Amygdala (tissue), 56 donors: ENCODE results near the gene PHOX2A.

Experiments used
- DNase-seq, 56 donors: peaks; one replicate each; lab custom pipeline; 2025; lab: John Stamatoyannopoulos, UW

PHOX2A gene

DNA sequence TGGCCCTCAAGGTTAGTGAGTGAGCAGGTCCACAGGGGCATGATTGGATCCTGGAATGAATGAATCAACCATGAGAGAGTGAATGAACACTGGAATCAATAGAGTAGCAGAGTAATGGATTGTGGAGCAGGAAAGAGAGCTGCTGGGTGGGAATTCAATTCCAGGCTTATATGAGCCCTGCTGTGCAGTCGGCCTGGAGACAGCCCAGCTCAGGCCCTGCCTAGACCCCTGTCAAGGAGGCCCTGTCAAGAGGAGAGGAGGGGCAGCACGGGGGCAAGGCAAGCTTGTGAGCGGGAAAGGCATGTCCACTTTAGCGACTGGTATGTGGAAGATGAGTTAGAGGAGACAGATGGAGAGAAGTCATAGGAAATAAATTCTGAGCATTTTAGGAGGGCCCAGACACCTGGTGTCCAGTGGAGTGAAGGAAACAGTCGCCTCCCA, 53.3 kb downstream of the PHOX2A start:
- DNase-seq: no peak

DNA sequence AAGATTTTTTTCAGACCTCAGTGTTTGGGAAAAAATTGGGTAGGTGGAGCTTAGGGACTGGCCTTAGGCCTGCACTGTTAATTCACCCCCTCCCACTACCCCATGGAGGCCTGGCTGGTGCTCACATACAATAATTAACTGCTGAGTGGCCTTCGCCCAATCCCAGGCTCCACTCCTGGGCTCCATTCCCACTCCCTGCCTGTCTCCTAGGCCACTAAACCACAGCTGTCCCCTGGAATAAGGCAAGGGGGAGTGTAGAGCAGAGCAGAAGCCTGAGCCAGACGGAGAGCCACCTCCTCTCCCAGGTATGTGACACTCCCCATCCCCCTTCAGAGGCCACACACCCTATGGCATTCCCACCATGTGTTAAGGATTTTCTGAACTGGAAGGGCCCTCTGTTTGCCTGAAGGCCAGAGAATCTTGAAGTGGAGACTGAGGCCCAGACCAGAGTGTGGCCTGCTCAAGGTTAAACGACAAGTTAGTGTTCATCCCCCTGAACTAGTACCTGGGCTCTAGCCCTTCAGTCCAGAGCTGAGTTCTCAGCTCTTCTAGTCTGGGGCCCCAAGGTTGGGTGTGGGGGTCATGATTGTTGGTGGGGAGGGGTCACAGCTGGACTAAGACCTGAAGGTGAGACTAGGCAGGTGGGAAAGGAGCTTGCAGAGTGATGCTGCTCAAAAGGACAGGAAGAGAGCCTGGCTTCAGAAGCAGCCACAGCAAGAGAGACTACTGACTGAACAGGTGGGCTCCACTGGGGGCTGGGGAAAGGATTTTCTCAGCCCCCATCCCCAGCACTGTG, 54.3 kb downstream of the PHOX2A start:
- DNase-seq: peak in 18 of 56 donors; percentile 1 to 43 (median 17)
